ENCODE results near the gene MIPOL1. TPM values are rescaled to one million over a fixed set of nuclear protein-coding genes. Genes with fewer than 3 reads are reported as not detected.
A peak's percentile ranks its signal among the peaks of the same experiment; 100 is the strongest.

MIPOL1 gene
- total and polyA plus RNA-seq, 2 donors (not counting 3 experiments of a cell fraction or from before 2014, with no cell fraction given), result 3.4 to 33.5 TPM

GRCh38 chr14:37585101-37585511, 387.4 kb downstream of the MIPOL1 start:
- H4K20me1 ChIP-seq (replicated peaks; ENCODE audit: control insufficient read depth, extremely low read depth, insufficient read depth, low read length), result peaks cover 6% of the 10 kb centered on the region
- peaks cover 14% of the 10 kb centered on the region for H3K4me1 ChIP-seq (ENCODE audit: control insufficient read depth, extremely low read depth, insufficient read depth, low read length)
- no peak overlapping the region for H2AFZ ChIP-seq (ENCODE audit: low read depth, low read length)
- no peak overlapping the region for H3K9ac ChIP-seq (replicated peaks; ENCODE audit: extremely low read depth, insufficient read depth, low read length)
- no peak overlapping the region for H3K4me3 ChIP-seq (replicated peaks in 1 of 3; ENCODE audit: insufficient read depth in 1 of 3, low read depth in 1 of 3, low read length in 3 of 3)
- ChIA-PET POLR2A (no interaction called here), CTCF (interaction anchor here (0.5 to 1.3 kb wide), 6 partner anchors 8 to 1355 kb away, joined by 3 to 9 read pairs (median 3); partner anchors contain the start of genes FOXA1 and TTC6)
- H3K9me3 ChIP-seq (replicated peaks; ENCODE audit: control insufficient read depth, insufficient read depth, low read length), result no peaks in the 10 kb centered on the region
- H3K36me3 ChIP-seq (ENCODE audit: control insufficient read depth in 2 of 2, extremely low read depth in 1 of 2, insufficient read depth in 2 of 2, low read length in 2 of 2), result no peaks in the 10 kb centered on the region
- H3K27ac ChIP-seq (ENCODE audit: insufficient read depth, low read depth, low read length), result no peak overlapping the region
- H3K4me2 ChIP-seq (ENCODE audit: insufficient read depth, low read length), result no peak overlapping the region
- intact Hi-C loops (cut with micrococcal nuclease), result no loop called here
- H3K79me2 ChIP-seq (ENCODE audit: control insufficient read depth, insufficient read depth, low read length), result no peaks in the 10 kb centered on the region
- dilution Hi-C loops (cut with MboI; ENCODE audit: extremely low pct_ligation_motif_present, low sequenced_read_pairs), result no loop called here
- no peak for DNase-seq (ENCODE audit: low read depth, low spot score)
- TF ChIP-seq CTCF (IDR thresholded peaks at IDR 0.05; ENCODE audit: extremely low read depth in 1 of 2, insufficient read depth in 1 of 2, low read depth in 1 of 2, low read length in 2 of 2) (no peak), EZH2 (IDR thresholded peaks at IDR 0.05; ENCODE audit: borderline replicate concordance, low read depth, low read length, severe bottlenecking) (peak; percentile 10)
- no peaks in the 10 kb centered on the region for H3K9me1 ChIP-seq (replicated peaks; ENCODE audit: control insufficient read depth, extremely low read depth, insufficient read depth, low read length)
- BruUV-seq (replicated peaks), result no TSS peak
- no peak for FAIRE-seq
- H3K27me3 ChIP-seq (ENCODE audit: control insufficient read depth in 2 of 2, insufficient read depth in 2 of 2, low read length in 2 of 2), result peaks cover 54 to 75% of the 10 kb centered on the region in 2 experiments

- H3K4me2 ChIP-seq (ENCODE audit: insufficient read depth, low read length), result no peak overlapping the region
- H3K4me3 ChIP-seq (replicated peaks in 1 of 3; ENCODE audit: insufficient read depth in 1 of 3, low read depth in 1 of 3, low read length in 3 of 3), result no peak overlapping the region
- H3K27me3 ChIP-seq (ENCODE audit: control insufficient read depth in 2 of 2, insufficient read depth in 2 of 2, low read length in 2 of 2), result peaks cover 65 to 86% of the 10 kb centered on the region in 2 experiments
- FAIRE-seq (no peak), DNase-seq (ENCODE audit: low read depth, low spot score) (no peak)
- no peaks in the 10 kb centered on the region for H3K9me3 ChIP-seq (replicated peaks; ENCODE audit: control insufficient read depth, insufficient read depth, low read length)
- peaks cover 14% of the 10 kb centered on the region for H3K4me1 ChIP-seq (ENCODE audit: control insufficient read depth, extremely low read depth, insufficient read depth, low read length)
- H3K36me3 ChIP-seq (ENCODE audit: control insufficient read depth in 2 of 2, extremely low read depth in 1 of 2, insufficient read depth in 2 of 2, low read length in 2 of 2), result no peaks in the 10 kb centered on the region
- no peak overlapping the region for H2AFZ ChIP-seq (ENCODE audit: low read depth, low read length)
- POLR2A ChIA-PET, result no interaction called here
- H3K9me1 ChIP-seq (replicated peaks; ENCODE audit: control insufficient read depth, extremely low read depth, insufficient read depth, low read length), result no peaks in the 10 kb centered on the region
- no peak overlapping the region for H3K27ac ChIP-seq (ENCODE audit: insufficient read depth, low read depth, low read length)
- H4K20me1 ChIP-seq (replicated peaks; ENCODE audit: control insufficient read depth, extremely low read depth, insufficient read depth, low read length), result peaks cover 6% of the 10 kb centered on the region
- no peak for TF ChIP-seq MAX (IDR thresholded peaks at IDR 0.05; ENCODE audit: insufficient read depth, insufficient read length)
- TF ChIP-seq EZH2 (IDR thresholded peaks at IDR 0.05; ENCODE audit: borderline replicate concordance, low read depth, low read length, severe bottlenecking), result no peak
- TF ChIP-seq JUN (IDR thresholded peaks at IDR 0.05; ENCODE audit: borderline replicate concordance, insufficient read depth, insufficient read length, low read depth), result no peak
- no peak for TF ChIP-seq FOS (IDR thresholded peaks at IDR 0.05; ENCODE audit: borderline replicate concordance, insufficient read depth, low read length)
- CTCF ChIA-PET, result interaction anchor here (1.0 to 2.5 kb wide), 4 partner anchors 7 to 20 kb away, joined by 3 to 11 read pairs (median 6); no protein-coding TSS in a partner anchor
- H3K79me2 ChIP-seq (ENCODE audit: control insufficient read depth, insufficient read depth, low read length), result no peaks in the 10 kb centered on the region
- H3K9ac ChIP-seq (replicated peaks; ENCODE audit: extremely low read depth, insufficient read depth, low read length), result no peak overlapping the region
- BruUV-seq (replicated peaks), result no TSS peak
- dilution Hi-C loops (cut with MboI; ENCODE audit: extremely low pct_ligation_motif_present, low sequenced_read_pairs) (no loop called here), intact Hi-C loops (cut with micrococcal nuclease) (no loop called here)
Measured at GRCh38 chr14:37585971-37586796, 388.4 kb downstream of the MIPOL1 start.
